GM06990 (cell line): Measurements from ENCODE around the gene KRT86.
"Not testable (repeated sequence)": the region's sequence is repeated elsewhere in the genome, so short reads cannot be mapped to it uniquely, and the experiment has no call there.

Source experiments
- DNase-seq: peaks from one replicate; pipeline ENCODE4 v3.0.0-alpha.2; 2011; ENCODE audit not compliant: insufficient read length; ENCODE audit errors: extremely low read depth
- H3K27me3 ChIP-seq: replicated peaks from 2 replicates; pipeline ENCODE4 v1.6.0; 2011; ENCODE audit warnings: low read length; ENCODE audit not compliant: control insufficient read depth, insufficient read depth
- H3K36me3 ChIP-seq: 2 replicates; pipeline ENCODE4 v1.5.1; 2011; ENCODE audit warnings: low read length; ENCODE audit not compliant: control insufficient read depth, insufficient read depth
- H3K4me3 ChIP-seq: replicated peaks from 2 replicates; pipeline ENCODE4 v1.5.1; 2011; ENCODE audit warnings: low read depth, mild to moderate bottlenecking, control low read depth, low read length
- TF ChIP-seq, protein P1 (sequence below): IDR thresholded peaks from 2 replicates; pipeline ENCODE4 v1.5.1; 2011; ENCODE audit warnings: low read length, control low read depth, mild to moderate bottlenecking, inconsistent platforms; ENCODE audit not compliant: insufficient read depth, poor library complexity, severe bottlenecking

KRT86 gene

DNA sequence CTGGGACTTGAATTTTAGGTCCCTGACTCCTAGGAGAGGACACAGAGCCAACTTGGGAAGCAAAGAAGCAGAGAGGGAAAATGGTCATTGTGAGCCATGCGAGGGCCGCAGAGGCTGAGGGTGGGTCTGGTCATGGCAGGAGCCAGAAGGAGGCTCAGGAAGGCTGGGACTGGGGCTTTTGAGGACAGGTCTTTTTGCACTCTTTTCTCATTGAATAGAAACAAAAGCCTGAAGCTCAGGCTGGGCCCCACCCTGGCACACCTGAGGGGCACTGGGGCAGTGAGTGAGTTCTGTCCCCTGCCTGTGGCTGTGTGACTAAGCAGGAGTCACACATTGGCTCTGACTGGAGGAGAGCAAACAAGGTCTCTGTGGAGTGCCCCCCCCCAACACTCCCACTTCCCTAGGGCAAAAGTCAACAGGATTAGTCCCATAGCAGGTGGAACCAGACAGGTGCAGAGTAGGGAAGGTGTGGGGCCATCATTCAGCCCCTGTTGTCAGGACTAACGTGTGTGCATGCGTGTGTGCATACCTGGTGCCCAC lies 38.6 kb upstream of the KRT86 start:
- TF ChIP-seq, protein P1, sequence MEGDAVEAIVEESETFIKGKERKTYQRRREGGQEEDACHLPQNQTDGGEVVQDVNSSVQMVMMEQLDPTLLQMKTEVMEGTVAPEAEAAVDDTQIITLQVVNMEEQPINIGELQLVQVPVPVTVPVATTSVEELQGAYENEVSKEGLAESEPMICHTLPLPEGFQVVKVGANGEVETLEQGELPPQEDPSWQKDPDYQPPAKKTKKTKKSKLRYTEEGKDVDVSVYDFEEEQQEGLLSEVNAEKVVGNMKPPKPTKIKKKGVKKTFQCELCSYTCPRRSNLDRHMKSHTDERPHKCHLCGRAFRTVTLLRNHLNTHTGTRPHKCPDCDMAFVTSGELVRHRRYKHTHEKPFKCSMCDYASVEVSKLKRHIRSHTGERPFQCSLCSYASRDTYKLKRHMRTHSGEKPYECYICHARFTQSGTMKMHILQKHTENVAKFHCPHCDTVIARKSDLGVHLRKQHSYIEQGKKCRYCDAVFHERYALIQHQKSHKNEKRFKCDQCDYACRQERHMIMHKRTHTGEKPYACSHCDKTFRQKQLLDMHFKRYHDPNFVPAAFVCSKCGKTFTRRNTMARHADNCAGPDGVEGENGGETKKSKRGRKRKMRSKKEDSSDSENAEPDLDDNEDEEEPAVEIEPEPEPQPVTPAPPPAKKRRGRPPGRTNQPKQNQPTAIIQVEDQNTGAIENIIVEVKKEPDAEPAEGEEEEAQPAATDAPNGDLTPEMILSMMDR: no peak
- H3K4me3 ChIP-seq: no peak overlapping the region
- no peak for DNase-seq
- H3K36me3 ChIP-seq: no peaks in the 10 kb centered on the region
- H3K27me3 ChIP-seq: no peaks in the 10 kb centered on the region; the same call in 1 of the 2 replicates

DNA sequence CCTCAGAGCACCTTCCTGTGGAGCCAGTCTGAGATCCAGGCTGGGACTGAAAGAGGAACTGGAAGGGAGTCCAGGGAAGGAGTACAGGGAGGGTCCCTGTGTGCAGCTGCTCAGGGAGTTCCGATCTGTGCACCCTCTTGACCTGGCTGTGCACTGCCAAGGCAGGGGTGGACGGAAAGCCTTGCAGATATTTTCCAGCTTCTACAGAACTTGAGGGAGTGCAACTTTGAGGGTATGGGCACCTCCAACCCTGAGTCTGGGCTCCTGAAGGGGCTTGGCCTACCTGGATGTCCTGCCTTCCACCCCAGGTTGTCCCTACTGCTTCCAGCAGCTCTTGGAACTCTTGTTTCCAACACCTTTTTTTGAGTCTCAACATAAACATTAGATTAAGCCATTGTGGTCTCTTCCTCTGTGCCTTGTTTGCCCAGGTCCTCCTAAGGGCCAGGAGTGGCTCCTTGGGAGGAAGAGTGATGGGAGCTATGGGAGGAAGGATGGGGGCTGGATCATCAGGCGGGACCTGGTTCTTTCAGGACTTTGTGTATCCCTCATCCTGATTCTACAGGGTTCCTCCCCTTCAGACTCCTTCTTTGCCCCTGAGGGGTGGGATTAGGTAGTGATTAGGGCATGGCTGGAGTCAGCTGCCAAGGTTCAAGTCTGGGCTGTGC lies 37.9 kb upstream of the KRT86 start:
- no peak for DNase-seq
- TF ChIP-seq, protein P1: no peak
- no peaks in the 10 kb centered on the region for H3K36me3 ChIP-seq

DNA sequence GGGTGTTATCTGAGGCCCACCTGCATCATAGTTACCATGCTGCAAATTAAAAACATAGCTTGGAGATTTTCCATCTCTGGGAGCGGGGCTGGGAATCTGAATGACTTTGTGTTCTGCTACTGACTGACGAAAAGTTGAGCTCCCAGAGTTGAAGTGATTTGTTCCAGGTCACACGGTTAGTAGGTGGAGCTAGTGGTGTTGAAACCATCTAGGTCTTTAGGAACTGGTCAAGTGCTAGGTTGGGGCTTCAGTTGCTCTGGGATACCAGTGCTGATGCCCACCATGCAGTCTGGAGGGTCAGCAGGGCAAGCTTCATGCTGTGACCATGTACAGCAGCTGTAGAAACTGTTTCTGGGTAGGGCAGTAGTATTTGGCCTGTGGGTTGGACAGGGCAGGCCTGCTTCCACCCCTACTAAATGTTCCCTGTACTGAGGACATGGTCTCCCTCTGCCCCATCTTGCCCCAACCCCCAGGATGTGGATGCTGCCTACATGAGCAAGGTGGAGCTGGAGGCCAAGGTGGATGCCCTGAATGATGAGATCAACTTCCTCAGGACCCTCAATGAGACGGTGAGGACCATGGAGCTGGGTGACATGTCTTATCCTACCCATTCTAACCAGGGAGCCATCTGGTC lies 36.1 kb upstream of the KRT86 start:
- no peak for DNase-seq
- no peaks in the 10 kb centered on the region for H3K27me3 ChIP-seq
- no peaks in the 10 kb centered on the region for H3K36me3 ChIP-seq
- H3K4me3 ChIP-seq: no peak overlapping the region
- TF ChIP-seq, protein P1: no peak

More for the DNA sequence above, 37.9 kb upstream of the KRT86 start:
- no peak overlapping the region for H3K4me3 ChIP-seq
- no peaks in the 10 kb centered on the region; the same call in 1 of the 2 replicates for H3K27me3 ChIP-seq

DNA sequence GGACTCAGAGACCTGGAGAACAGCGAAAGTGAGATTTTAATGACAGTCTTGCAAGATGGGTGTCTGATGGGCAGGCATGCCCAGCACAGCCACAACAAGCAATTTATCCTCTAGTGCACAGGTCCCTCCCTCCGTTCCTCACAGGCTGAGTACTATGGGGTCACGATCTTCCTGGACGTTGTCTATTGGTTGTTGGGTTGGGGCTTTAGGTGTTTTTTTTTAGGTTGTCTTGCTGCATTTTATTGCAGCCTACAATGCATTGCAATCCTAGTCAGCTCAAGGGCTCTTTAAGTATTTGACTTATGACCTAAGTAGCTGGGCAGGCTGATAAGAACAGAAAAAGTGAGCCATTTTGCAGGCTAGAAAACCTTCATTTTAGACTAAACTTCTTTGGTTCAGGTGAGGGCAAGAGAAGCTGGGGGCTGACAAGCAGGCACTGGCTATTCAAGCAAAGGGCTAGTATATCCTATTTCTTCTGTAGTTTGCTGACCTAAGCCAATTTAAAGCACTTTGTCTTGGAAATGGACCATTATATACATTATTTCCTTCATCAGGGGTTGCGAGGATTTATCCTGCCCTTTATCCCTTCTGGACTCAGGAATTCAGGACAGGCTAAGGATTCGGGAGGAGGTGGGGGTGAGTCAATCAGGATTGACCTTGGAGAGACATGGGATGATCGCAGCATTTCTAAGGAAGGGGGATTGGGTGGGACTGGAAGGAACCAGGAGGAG lies 35.4 kb upstream of the KRT86 start:
- Histone ChIP-seq H3K36me3 (no peaks in the 10 kb centered on the region), H3K27me3 (no peaks in the 10 kb centered on the region), H3K4me3 (no peak overlapping the region)
- DNase-seq: no peak
- TF ChIP-seq, protein P1: no peak

DNA sequence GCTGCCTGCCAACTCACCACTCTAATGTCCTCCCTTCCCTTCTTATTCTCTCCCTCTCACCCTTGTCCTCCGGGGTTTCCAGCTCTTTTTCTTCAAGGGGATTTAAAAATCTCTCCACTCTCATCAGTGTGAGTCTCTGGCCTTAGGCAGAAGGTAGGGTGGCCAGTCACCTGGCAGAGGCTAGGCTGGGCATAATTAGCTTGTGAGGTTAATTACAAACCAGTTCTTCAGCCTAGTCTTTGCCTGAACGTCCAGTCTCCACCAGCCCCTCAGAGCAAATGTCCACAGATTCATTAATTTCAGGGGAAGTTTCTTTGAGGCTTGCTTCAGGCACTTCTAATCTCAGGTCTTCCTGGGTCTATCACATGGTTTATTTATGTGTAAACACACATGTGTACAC lies 34.7 kb upstream of the KRT86 start:
- Histone ChIP-seq H3K27me3 (no peaks in the 10 kb centered on the region), H3K36me3 (no peaks in the 10 kb centered on the region), H3K4me3 (no peak overlapping the region)
- TF ChIP-seq, protein P1: no peak
- DNase-seq: no peak

DNA sequence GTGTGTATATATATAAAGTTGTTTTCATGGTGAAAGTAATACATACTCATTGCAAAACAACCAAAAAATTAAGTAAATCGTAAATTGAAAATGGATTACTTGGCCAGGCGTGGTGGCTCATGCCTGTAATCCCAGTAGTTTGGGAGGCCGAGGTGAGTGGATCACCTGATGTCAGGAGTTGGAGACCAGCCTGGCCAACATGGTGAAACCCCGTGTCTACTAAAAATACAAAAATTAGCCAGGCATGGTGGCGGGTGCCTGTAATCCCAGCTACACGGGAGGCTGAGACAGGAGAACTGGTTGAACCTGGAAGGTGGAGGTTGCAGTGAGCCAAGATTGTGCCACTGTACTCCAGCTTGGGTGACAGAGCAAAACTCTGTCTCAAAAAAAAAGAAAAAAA lies 34.2 kb upstream of the KRT86 start:
- DNase-seq, H3K36me3 ChIP-seq, H3K4me3 ChIP-seq, H3K27me3 ChIP-seq: not testable (repeated sequence)
